CD14-positive monocyte (primary cell): ENCODE results near the gene STX3. TPM values are rescaled to one million over a fixed set of nuclear protein-coding genes. Genes with fewer than 3 reads are reported as not detected.

Experiments used
- DNase-seq, 3 donors: peaks; one replicate each; pipeline ENCODE4 v3.0.0-alpha.2; 2011 to 2022
- H2AFZ ChIP-seq: 2 replicates; pipeline ENCODE4 v1.6.0; 2012; ENCODE audit warnings: mild to moderate bottlenecking, low read depth, low read length, inconsistent platforms; ENCODE audit not compliant: insufficient read depth, poor library complexity, severe bottlenecking
- H3K27ac ChIP-seq, 2 donors: 1 replicate in 1 of 2; 2 replicates in 1 of 2; pipeline ENCODE4 v1.5.1; 2012 to 2013; ENCODE audit warnings: low read length in 2 of 2, control low read depth in 1 of 2, inconsistent platforms in 1 of 2, low read depth in 1 of 2, mild to moderate bottlenecking in 1 of 2
- H3K27me3 ChIP-seq, 2 donors: one replicate each; pipeline versions ENCODE4 v1.6.0 to v1.6.1; 2011 to 2013; ENCODE audit warnings: low read length in 2 of 2; ENCODE audit not compliant: control insufficient read depth in 2 of 2, insufficient read depth in 2 of 2
- H3K36me3 ChIP-seq, 2 donors: replicated peaks in 1 of 2; 1 replicate in 1 of 2; 2 replicates in 1 of 2; pipeline versions ENCODE4 v1.5.1 to v1.6.1; 2012 to 2013; ENCODE audit warnings: low read length in 2 of 2, control low read depth in 1 of 2, inconsistent platforms in 1 of 2, mild to moderate bottlenecking in 1 of 2; ENCODE audit not compliant: insufficient read depth in 2 of 2, control insufficient read depth in 1 of 2
- H3K4me1 ChIP-seq, 2 donors: 1 replicate in 1 of 2; 2 replicates in 1 of 2; pipeline versions ENCODE4 v1.5.1 to v1.6.1; 2012 to 2013; ENCODE audit warnings: low read length in 2 of 2, control low read depth in 1 of 2, inconsistent platforms in 1 of 2, mild to moderate bottlenecking in 1 of 2, moderate library complexity in 1 of 2; ENCODE audit not compliant: insufficient read depth in 2 of 2, control insufficient read depth in 1 of 2
- H3K4me2 ChIP-seq: replicated peaks from 2 replicates; pipeline ENCODE3; 2012; ENCODE audit warnings: low read length, moderate library complexity, mild to moderate bottlenecking; ENCODE audit not compliant: poor library complexity, severe bottlenecking; ENCODE audit errors: extremely low read depth
- H3K4me3 ChIP-seq, 3 experiments: fragments of 200-600 bp in 1 of 3; sonication (generic) in 1 of 3; replicated peaks in 1 of 3; 1 replicate in 2 of 3; 2 replicates in 1 of 3; pipeline ENCODE4 v1.5.1; 2011 to 2013; ENCODE audit warnings: low read length in 3 of 3, mild to moderate bottlenecking in 3 of 3, control low read depth in 2 of 3, low read depth in 2 of 3, inconsistent platforms in 1 of 3, moderate library complexity in 1 of 3
- H3K79me2 ChIP-seq: 2 replicates; pipeline ENCODE4 v1.6.0; 2012; ENCODE audit warnings: mild to moderate bottlenecking, control low read depth, inconsistent platforms, low read length, moderate library complexity; ENCODE audit not compliant: insufficient read depth
- H3K9ac ChIP-seq: 2 replicates; pipeline ENCODE4 v1.6.0; 2017; ENCODE audit warnings: low read length, mild to moderate bottlenecking; ENCODE audit not compliant: insufficient read depth, poor library complexity, severe bottlenecking
- H3K9me3 ChIP-seq, 2 donors: replicated peaks in 1 of 2; 1 replicate in 1 of 2; 2 replicates in 1 of 2; pipeline versions ENCODE4 v1.5.1 to v1.6.1; 2012 to 2013; ENCODE audit warnings: low read length in 2 of 2, control low read depth in 1 of 2; ENCODE audit not compliant: control insufficient read depth in 1 of 2, insufficient read depth in 1 of 2
- H4K20me1 ChIP-seq: 2 replicates; pipeline ENCODE4 v1.6.0; 2012; ENCODE audit warnings: mild to moderate bottlenecking, low read length, control low read depth, moderate library complexity; ENCODE audit not compliant: insufficient read depth
- H3K27ac Mint-ChIP-seq, 7 donors: one replicate each; pipeline ENCODE4 v1.8.0; 2020; ENCODE audit warnings: mild to moderate bottlenecking in 7 of 7, mixed read lengths in 7 of 7, moderate library complexity in 6 of 7, inconsistent platforms in 2 of 7
- H3K27me3 Mint-ChIP-seq, 3 donors: one replicate each; pipeline ENCODE4 v1.8.0; 2021 to 2022; ENCODE audit warnings: low read depth in 3 of 3, mild to moderate bottlenecking in 3 of 3, mixed read lengths in 3 of 3, moderate library complexity in 3 of 3, inconsistent platforms in 1 of 3
- H3K36me3 Mint-ChIP-seq, 2 donors: one replicate each; pipeline ENCODE4 v1.8.0; 2020; ENCODE audit warnings: mixed read lengths in 2 of 2, inconsistent platforms in 1 of 2, mild to moderate bottlenecking in 1 of 2
- H3K4me1 Mint-ChIP-seq: one replicate; pipeline ENCODE4 v1.8.0; 2020; ENCODE audit warnings: mild to moderate bottlenecking, mixed read lengths
- H3K4me3 Mint-ChIP-seq, 2 donors: one replicate each; pipeline ENCODE4 v1.8.0; 2020; ENCODE audit warnings: mild to moderate bottlenecking in 2 of 2, mixed read lengths in 2 of 2, moderate library complexity in 1 of 2
- H3K9me3 Mint-ChIP-seq, 7 donors: one replicate each; pipeline ENCODE4 v1.8.0; 2020 to 2022; ENCODE audit warnings: mixed read lengths in 7 of 7, mild to moderate bottlenecking in 6 of 7, moderate library complexity in 6 of 7, inconsistent platforms in 2 of 7
- WGBS: methylation state at CpG from one replicate; pipeline ENCODE4 v1.1.5; 2013; ENCODE audit warnings: missing lambda C conversion rate; ENCODE audit not compliant: insufficient coverage; 5-methylcytosine and 5-hydroxymethylcytosine counted together
- intact Hi-C, 2 donors: fragments of 100-400 bp; cut with micrococcal nuclease; formaldehyde crosslinking; loops; one replicate each; pipeline versions ENCODE4 v1.15.0 to v1.15.1; 2023
- polyA plus RNA-seq, 3 donors: library from polyadenylated mRNA; depleted of rRNA in 1 of 3; unstranded in 2 of 3; stranded (reverse) in 1 of 3; fragments of 300-500 nt in 2 of 3; fragments of >200 nt in 1 of 3; fragmentation: Illumina TruSeq in 2 of 3; gene quantifications; 1 replicate in 2 of 3; 2 replicates in 1 of 3; pipeline ENCODE4 v1.2.3, GENCODE V29; 2012 to 2021
- TF ChIP-seq, protein P1 (sequence below): fragments of 200-600 bp; IDR thresholded peaks from one replicate; pipeline ENCODE4 v1.8.0; 2022; ENCODE audit warnings: antibody characterized with exemption, mild to moderate bottlenecking

Gene STX3
- polyA plus RNA-seq, 3 donors: 22.4 to 50.9 (median 25.4) TPM

DNA sequence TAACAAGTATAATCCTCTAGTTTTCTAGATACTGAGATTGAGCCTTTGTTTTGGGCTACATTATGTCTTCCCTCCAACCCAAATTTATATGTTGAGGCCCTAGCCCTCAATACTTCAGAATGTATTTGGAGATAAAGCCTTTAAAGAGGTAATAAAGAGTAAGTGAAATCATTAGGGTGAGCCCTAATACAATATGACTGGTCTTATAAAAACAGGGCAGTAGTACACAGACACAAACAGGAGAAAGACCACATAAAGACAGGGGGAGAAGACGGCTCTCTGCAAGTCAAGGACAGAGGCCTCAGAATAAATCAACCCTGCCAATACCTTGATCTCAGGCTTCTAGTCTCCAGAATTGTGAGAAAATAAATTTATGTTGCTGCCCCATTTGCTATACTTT lies 47.8 kb upstream of the STX3 start:
- TF ChIP-seq, protein P1, sequence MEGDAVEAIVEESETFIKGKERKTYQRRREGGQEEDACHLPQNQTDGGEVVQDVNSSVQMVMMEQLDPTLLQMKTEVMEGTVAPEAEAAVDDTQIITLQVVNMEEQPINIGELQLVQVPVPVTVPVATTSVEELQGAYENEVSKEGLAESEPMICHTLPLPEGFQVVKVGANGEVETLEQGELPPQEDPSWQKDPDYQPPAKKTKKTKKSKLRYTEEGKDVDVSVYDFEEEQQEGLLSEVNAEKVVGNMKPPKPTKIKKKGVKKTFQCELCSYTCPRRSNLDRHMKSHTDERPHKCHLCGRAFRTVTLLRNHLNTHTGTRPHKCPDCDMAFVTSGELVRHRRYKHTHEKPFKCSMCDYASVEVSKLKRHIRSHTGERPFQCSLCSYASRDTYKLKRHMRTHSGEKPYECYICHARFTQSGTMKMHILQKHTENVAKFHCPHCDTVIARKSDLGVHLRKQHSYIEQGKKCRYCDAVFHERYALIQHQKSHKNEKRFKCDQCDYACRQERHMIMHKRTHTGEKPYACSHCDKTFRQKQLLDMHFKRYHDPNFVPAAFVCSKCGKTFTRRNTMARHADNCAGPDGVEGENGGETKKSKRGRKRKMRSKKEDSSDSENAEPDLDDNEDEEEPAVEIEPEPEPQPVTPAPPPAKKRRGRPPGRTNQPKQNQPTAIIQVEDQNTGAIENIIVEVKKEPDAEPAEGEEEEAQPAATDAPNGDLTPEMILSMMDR: no peak
- Histone ChIP-seq H3K36me3 (no peaks in the 10 kb centered on the region), H3K4me2 (no peak overlapping the region), H3K4me1 (no peaks in the 10 kb centered on the region), H3K4me3 (no peak overlapping the region), H3K27me3 (no peaks in the 10 kb centered on the region), H3K9me3 (no peaks in the 10 kb centered on the region), H4K20me1 (no peaks in the 10 kb centered on the region), H3K79me2 (no peaks in the 10 kb centered on the region), H3K27ac (no peak overlapping the region), H3K9ac (no peak overlapping the region), H2AFZ (no peak overlapping the region)
- H3K27ac Mint-ChIP-seq: no peak overlapping the region
- DNase-seq: no peak
- H3K27me3 Mint-ChIP-seq: peaks cover 0 to 3% (median 2%) of the 10 kb centered on the region in 3 donors
- no peaks in the 10 kb centered on the region for H3K4me1 Mint-ChIP-seq
- no peaks in the 10 kb centered on the region for H3K36me3 Mint-ChIP-seq
- no peak overlapping the region for H3K4me3 Mint-ChIP-seq
- intact Hi-C loops: no loop called here
- H3K9me3 Mint-ChIP-seq: peaks cover 0 to 11% (median 4%) of the 10 kb centered on the region in 7 donors
- no CpG with 5 or more reads among the region's 1 CpG for WGBS

DNA sequence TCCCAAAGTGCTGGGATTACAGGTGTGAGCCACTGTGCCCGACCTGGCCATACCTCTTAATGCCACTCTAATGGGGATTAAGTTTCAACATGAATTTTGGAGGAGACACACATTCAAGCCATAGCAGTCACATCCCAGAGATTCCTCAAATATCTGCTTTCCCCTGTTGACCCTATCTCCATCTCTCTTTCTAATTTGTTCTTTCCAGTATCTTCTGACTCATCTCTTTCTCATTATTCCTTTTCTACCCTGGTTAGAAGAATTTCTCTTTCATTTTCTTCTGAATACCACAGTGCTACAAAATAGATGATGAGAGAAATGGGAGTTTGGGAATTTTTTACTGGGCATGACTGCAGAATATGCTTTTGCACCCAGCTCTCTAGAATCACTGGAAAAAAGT lies 46.6 kb upstream of the STX3 start:
- no peak overlapping the region for H3K27ac Mint-ChIP-seq
- Histone ChIP-seq H2AFZ (no peak overlapping the region), H4K20me1 (no peaks in the 10 kb centered on the region), H3K27me3 (no peaks in the 10 kb centered on the region), H3K9ac (no peak overlapping the region), H3K4me2 (no peak overlapping the region), H3K4me1 (no peaks in the 10 kb centered on the region), H3K79me2 (no peaks in the 10 kb centered on the region), H3K9me3 (no peaks in the 10 kb centered on the region), H3K27ac (no peak overlapping the region), H3K36me3 (no peaks in the 10 kb centered on the region), H3K4me3 (no peak overlapping the region)
- intact Hi-C loops: no loop called here
- TF ChIP-seq, protein P1: no peak
- no CpG with 5 or more reads among the region's 1 CpG for WGBS
- no peak overlapping the region for H3K4me3 Mint-ChIP-seq
- H3K27me3 Mint-ChIP-seq: peaks cover 0 to 3% (median 2%) of the 10 kb centered on the region in 3 donors
- H3K4me1 Mint-ChIP-seq: no peaks in the 10 kb centered on the region
- peaks cover 0 to 11% (median 4%) of the 10 kb centered on the region in 7 donors for H3K9me3 Mint-ChIP-seq
- H3K36me3 Mint-ChIP-seq: no peaks in the 10 kb centered on the region
- DNase-seq: no peak
